HepG2 (cell line): ENCODE measurements around the gene DLX6. TPM values are rescaled to one million over a fixed set of nuclear protein-coding genes. Genes with fewer than 3 reads are reported as not detected.

Experiments used
- FIP1L1 ChIP-seq: fragments of 200-400 bp; formaldehyde crosslinking; IDR thresholded peaks from 2 replicates; pipeline ENCODE4 v1.6.1; 2018; ENCODE audit warnings: low read depth, mild to moderate bottlenecking, low read length, moderate library complexity, borderline replicate concordance; ENCODE audit not compliant: insufficient read depth
- FOXP1 ChIP-seq, 2 experiments: fragments of 450-650 bp in 1 of 2; IDR thresholded peaks; 2 replicates each; pipeline ENCODE4 v1.6.1; 2017 to 2018; ENCODE audit warnings: antibody characterized with exemption in 1 of 2
- IRX3 ChIP-seq: sonication (generic); formaldehyde crosslinking; IDR thresholded peaks from 2 replicates; pipeline ENCODE4 v1.8.1; 2023; ENCODE audit warnings: mild to moderate bottlenecking, low read depth, missing genetic modification reagents, borderline replicate concordance
- KLF15 ChIP-seq: sonication (generic); formaldehyde crosslinking; IDR thresholded peaks from 2 replicates; pipeline ENCODE4 v1.8.1; 2023; ENCODE audit warnings: borderline replicate concordance, mild to moderate bottlenecking, inconsistent platforms, missing genetic modification reagents, mixed read lengths
- MIXL1 ChIP-seq: IDR thresholded peaks from 2 replicates; pipeline ENCODE4 v1.6.1; 2016
- MLLT10 ChIP-seq: sonication (generic); formaldehyde crosslinking; IDR thresholded peaks from 2 replicates; pipeline ENCODE4 v1.4.0; 2020; ENCODE audit warnings: missing genetic modification reagents
- SMAD1 ChIP-seq: sonication (generic); formaldehyde crosslinking; IDR thresholded peaks from 2 replicates; pipeline ENCODE4 v1.4.0; 2020; ENCODE audit warnings: missing genetic modification reagents, low read depth, mild to moderate bottlenecking, borderline replicate concordance
- SOX6 ChIP-seq, 2 experiments: fragments of 450-650 bp in 1 of 2; sonication (generic) in 1 of 2; formaldehyde crosslinking in 1 of 2; IDR thresholded peaks; 2 replicates each; pipeline versions ENCODE4 v1.4.0 to v1.6.1; 2017 to 2020; ENCODE audit warnings: antibody characterized with exemption in 1 of 2, mild to moderate bottlenecking in 1 of 2, missing genetic modification reagents in 1 of 2
- ZBTB4 ChIP-seq: sonication (generic); formaldehyde crosslinking; IDR thresholded peaks from 2 replicates; pipeline ENCODE4 v1.4.0; 2020; ENCODE audit warnings: missing genetic modification reagents, mild to moderate bottlenecking, borderline replicate concordance
- ZFX ChIP-seq: sonication (generic); formaldehyde crosslinking; IDR thresholded peaks from 2 replicates; pipeline ENCODE4 v1.4.0; 2020; ENCODE audit warnings: mild to moderate bottlenecking, low read depth, missing genetic modification reagents, moderate library complexity
- ZNF337 ChIP-seq: sonication (generic); formaldehyde crosslinking; IDR thresholded peaks from 2 replicates; pipeline ENCODE4 v1.5.1; 2020; ENCODE audit warnings: missing genetic modification reagents, low read depth, mild to moderate bottlenecking, borderline replicate concordance
- ZNF441 ChIP-seq: sonication (generic); formaldehyde crosslinking; IDR thresholded peaks from 2 replicates; pipeline ENCODE4 v1.7.0; 2021; ENCODE audit warnings: missing genetic modification reagents, borderline replicate concordance
- ZNF572 ChIP-seq: sonication (generic); formaldehyde crosslinking; IDR thresholded peaks from 2 replicates; pipeline ENCODE4 v1.5.1; 2020; ENCODE audit warnings: mild to moderate bottlenecking, missing genetic modification reagents
- ZNF619 ChIP-seq: sonication (generic); formaldehyde crosslinking; IDR thresholded peaks from 2 replicates; pipeline ENCODE4 v1.4.0; 2020; ENCODE audit warnings: mild to moderate bottlenecking, missing genetic modification reagents
- ZSCAN22 ChIP-seq: sonication (generic); formaldehyde crosslinking; IDR thresholded peaks from 2 replicates; pipeline ENCODE4 v1.4.0; 2020; ENCODE audit warnings: mild to moderate bottlenecking, missing genetic modification reagents
- polyA plus RNA-seq, 8 experiments: library from polyadenylated mRNA; depleted of rRNA in 3 of 8; stranded (reverse) in 7 of 8; unstranded in 1 of 8; fragments of >200 nt; fragmentation: Illumina TruSeq in 4 of 8; extraction: Trizol in 4 of 8; gene quantifications; 2 replicates each; pipeline versions ENCODE4 v1.2.1 to v1.2.3, GENCODE V29; 2011 to 2016; ENCODE audit warnings: low read depth in 4 of 8, missing spikeins in 1 of 8, mixed read lengths in 1 of 8; ENCODE audit not compliant: insufficient read depth in 1 of 8
- total RNA-seq, 5 experiments: library from RNA; depleted of rRNA; stranded (reverse); fragments of >200 nt; fragmentation: Illumina TruSeq; extraction: Trizol; gene quantifications; 2 replicates each; pipeline ENCODE4 v1.2.3, GENCODE V29; 2016; ENCODE audit warnings: low read depth in 1 of 5
- TF ChIP-seq, protein P1 (sequence below): sonication (generic); formaldehyde crosslinking; IDR thresholded peaks from 2 replicates; pipeline ENCODE4 v1.5.1; 2020; ENCODE audit warnings: missing genetic modification reagents, mild to moderate bottlenecking, borderline replicate concordance
- TF ChIP-seq, protein P2 (sequence below): sonication (generic); formaldehyde crosslinking; IDR thresholded peaks from 2 replicates; pipeline ENCODE4 v1.4.0; 2020; ENCODE audit warnings: missing genetic modification reagents, mild to moderate bottlenecking, borderline replicate concordance
- TF ChIP-seq, protein P3 (sequence below): sonication (generic); formaldehyde crosslinking; IDR thresholded peaks from 2 replicates; pipeline ENCODE4 v1.4.0; 2020; ENCODE audit warnings: missing genetic modification reagents

Gene DLX6
- total and polyA plus RNA-seq, 2 of the 13 experiments (the other 11 are each of a cell fraction or from before 2014, with no cell fraction given) = 3.5 to 5.5 TPM

GRCh38 chr7:97006055-97006815 is 882 bp downstream of the DLX6 start (continued):
- TF ChIP-seq ZBTB4 (CRISPR knock-in tag) (no peak), ZNF337 (CRISPR knock-in tag) (no peak), FOXP1 (IDR thresholded peaks at IDR 0.05) (no peak), FOXP1 (CRISPR knock-in tag; IDR thresholded peaks at IDR 0.05) (no peak), ZSCAN22 (CRISPR knock-in tag) (no peak), ZNF619 (CRISPR knock-in tag) (no peak), IRX3 (CRISPR knock-in tag) (no peak), ZNF441 (CRISPR knock-in tag) (0 out of 2 replicates have a peak, but pooled peaks have one; percentile 33), MLLT10 (CRISPR knock-in tag) (no peak), FIP1L1 (no peak), SMAD1 (CRISPR knock-in tag) (no peak), KLF15 (CRISPR knock-in tag) (no peak), ZNF572 (CRISPR knock-in tag) (no peak), MIXL1 (CRISPR knock-in tag) (no peak), ZFX (CRISPR knock-in tag) (peak; percentile 70), SOX6 (IDR thresholded peaks at IDR 0.05) (no peak), SOX6 (CRISPR knock-in tag; IDR thresholded peaks at IDR 0.05) (no peak; the same call in 1 of the 2 replicates)
- TF ChIP-seq, protein P1, sequence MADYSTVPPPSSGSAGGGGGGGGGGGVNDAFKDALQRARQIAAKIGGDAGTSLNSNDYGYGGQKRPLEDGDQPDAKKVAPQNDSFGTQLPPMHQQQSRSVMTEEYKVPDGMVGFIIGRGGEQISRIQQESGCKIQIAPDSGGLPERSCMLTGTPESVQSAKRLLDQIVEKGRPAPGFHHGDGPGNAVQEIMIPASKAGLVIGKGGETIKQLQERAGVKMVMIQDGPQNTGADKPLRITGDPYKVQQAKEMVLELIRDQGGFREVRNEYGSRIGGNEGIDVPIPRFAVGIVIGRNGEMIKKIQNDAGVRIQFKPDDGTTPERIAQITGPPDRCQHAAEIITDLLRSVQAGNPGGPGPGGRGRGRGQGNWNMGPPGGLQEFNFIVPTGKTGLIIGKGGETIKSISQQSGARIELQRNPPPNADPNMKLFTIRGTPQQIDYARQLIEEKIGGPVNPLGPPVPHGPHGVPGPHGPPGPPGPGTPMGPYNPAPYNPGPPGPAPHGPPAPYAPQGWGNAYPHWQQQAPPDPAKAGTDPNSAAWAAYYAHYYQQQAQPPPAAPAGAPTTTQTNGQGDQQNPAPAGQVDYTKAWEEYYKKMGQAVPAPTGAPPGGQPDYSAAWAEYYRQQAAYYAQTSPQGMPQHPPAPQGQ (CRISPR knock-in tag) = no peak
- TF ChIP-seq, protein P2, sequence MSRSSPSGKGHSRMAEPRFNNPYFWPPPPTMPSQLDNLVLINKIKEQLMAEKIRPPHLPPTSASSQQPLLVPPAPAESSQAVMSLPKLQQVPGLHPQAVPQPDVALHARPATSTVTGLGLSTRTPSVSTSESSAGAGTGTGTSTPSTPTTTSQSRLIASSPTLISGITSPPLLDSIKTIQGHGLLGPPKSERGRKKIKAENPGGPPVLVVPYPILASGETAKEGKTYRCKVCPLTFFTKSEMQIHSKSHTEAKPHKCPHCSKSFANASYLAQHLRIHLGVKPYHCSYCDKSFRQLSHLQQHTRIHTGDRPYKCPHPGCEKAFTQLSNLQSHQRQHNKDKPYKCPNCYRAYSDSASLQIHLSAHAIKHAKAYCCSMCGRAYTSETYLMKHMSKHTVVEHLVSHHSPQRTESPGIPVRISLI (CRISPR knock-in tag) = no peak
- TF ChIP-seq, protein P3, sequence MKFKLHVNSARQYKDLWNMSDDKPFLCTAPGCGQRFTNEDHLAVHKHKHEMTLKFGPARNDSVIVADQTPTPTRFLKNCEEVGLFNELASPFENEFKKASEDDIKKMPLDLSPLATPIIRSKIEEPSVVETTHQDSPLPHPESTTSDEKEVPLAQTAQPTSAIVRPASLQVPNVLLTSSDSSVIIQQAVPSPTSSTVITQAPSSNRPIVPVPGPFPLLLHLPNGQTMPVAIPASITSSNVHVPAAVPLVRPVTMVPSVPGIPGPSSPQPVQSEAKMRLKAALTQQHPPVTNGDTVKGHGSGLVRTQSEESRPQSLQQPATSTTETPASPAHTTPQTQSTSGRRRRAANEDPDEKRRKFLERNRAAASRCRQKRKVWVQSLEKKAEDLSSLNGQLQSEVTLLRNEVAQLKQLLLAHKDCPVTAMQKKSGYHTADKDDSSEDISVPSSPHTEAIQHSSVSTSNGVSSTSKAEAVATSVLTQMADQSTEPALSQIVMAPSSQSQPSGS (CRISPR knock-in tag) = no peak
